Measurements from ENCODE around the gene CRB2.

CRB2 gene

DNA sequence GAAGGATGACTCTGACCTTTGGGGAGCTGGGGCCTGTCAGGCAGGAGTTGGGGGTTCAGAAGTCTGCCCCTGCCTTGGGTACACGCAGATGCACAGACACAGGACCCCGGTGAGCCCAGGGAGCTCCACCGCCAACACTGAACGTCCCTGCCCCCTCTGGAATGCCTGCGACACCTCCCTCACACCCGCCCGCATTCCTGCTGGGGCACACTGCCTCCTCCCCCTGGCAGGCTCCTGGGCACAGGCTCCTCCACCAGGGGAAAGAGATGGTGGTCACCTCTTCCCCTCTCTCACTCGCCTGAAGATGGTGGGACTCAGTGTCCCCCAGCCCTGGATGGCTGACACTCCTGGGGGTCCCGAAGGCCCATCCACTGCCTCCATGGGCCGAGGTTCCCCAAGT is 12.0 kb downstream of the CRB2 start:
- DNase-seq = no peak

DNA sequence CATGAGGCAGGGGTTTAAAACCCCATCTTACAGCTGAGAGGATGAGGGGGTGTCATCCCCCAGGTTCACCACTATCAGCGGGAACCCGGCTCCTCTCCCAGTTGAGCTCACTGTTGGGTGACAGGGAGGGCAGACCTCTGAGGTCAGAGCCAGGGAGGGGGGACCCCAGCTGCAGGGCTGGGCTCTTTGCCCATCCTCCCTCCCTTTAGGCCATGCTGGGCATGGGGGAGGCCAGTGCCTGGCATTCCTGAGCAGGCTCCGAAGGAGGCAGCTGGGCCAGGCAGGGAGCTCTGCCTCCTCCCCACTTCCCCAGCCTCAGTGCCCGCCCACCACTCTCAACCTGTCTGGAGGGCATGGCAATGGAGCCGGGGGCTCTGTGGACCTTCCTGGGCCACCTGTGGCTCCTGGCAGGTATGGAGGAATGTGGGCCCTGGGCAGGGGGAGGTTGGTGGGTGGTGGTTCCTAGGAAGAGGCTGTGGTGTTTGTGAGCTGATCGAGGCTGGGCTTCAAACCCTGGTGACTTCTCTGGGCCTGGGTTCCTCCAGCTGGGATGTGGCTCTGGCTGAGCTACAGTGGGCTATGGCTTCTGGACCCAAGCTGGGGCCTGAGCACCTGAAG is 12.6 kb downstream of the CRB2 start:
- DNase-seq = no peak

GRCh38 chr9:123369296-123369695 is 13.3 kb downstream of the CRB2 start:
- DNase-seq = no peak

DNA sequence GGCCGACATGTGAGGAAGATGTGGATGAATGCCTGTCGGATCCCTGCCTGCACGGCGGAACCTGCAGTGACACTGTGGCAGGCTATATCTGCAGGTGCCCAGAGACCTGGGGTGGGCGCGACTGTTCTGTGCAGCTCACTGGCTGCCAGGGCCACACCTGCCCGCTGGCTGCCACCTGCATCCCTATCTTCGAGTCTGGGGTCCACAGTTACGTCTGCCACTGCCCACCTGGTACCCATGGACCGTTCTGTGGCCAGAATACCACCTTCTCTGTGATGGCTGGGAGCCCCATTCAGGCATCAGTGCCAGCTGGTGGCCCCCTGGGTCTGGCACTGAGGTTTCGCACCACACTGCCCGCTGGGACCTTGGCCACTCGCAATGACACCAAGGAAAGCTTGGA is 14.1 kb downstream of the CRB2 start:
- DNase-seq = no peak

- no peak for DNase-seq
These were observed 14.7 kb downstream of the CRB2 start for GRCh38 chr9:123370526-123371227.

DNA sequence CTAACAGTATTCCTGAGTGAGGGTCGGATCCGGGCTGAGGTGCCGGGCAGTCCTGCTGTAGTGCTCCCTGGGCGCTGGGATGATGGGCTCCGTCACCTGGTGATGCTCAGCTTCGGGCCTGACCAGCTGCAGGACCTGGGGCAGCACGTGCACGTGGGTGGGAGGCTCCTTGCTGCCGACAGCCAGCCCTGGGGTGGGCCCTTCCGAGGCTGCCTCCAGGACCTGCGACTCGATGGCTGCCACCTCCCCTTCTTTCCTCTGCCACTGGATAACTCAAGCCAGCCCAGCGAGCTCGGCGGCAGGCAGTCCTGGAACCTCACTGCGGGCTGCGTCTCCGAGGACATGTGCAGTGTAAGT is 15.2 kb downstream of the CRB2 start:
- DNase-seq = no peak

GRCh38 chr9:123371805-123372590 is 16.0 kb downstream of the CRB2 start:
- no peak for DNase-seq

GRCh38 chr9:123372766-123373446 is 16.9 kb downstream of the CRB2 start:
- no peak for DNase-seq

DNA sequence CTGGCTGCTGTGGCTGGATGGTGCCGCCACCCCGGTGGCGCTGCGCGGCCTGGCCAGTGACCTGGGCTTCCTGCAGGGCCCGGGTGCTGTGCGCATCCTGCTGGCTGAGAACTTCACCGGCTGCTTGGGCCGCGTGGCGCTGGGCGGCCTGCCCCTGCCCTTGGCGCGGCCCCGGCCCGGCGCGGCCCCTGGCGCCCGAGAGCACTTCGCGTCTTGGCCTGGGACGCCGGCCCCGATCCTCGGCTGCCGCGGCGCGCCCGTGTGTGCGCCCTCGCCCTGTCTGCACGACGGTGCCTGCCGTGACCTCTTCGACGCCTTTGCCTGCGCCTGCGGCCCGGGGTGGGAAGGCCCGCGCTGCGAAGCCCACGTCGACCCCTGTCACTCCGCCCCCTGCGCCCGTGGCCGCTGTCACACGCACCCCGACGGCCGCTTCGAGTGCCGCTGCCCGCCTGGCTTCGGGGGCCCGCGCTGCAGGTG is 17.5 kb downstream of the CRB2 start:
- no peak for DNase-seq

DNA sequence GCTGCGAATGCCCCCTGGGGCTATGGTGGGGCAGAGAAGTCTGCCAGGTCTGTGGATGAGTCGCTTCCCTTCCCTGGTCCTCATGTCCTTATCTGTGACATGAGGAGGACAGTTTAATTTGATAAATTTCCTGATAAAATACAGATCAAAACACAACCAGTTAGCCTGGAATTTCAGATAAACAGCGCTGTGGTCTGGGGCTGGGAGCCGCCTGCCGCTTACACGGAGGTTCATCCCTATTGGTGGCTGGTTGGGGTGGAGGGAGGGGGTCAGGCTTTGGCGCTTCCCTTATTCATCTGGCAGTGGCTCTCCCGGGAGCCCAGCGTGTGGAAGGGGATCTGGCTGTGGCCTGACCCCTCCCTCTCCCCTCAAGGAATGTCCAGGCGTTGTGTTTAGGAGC is 17.9 kb downstream of the CRB2 start:
- DNase-seq = no peak

- no peak for DNase-seq
These were observed 19.6 kb downstream of the CRB2 start for GRCh38 chr9:123375469-123376132.

DNA sequence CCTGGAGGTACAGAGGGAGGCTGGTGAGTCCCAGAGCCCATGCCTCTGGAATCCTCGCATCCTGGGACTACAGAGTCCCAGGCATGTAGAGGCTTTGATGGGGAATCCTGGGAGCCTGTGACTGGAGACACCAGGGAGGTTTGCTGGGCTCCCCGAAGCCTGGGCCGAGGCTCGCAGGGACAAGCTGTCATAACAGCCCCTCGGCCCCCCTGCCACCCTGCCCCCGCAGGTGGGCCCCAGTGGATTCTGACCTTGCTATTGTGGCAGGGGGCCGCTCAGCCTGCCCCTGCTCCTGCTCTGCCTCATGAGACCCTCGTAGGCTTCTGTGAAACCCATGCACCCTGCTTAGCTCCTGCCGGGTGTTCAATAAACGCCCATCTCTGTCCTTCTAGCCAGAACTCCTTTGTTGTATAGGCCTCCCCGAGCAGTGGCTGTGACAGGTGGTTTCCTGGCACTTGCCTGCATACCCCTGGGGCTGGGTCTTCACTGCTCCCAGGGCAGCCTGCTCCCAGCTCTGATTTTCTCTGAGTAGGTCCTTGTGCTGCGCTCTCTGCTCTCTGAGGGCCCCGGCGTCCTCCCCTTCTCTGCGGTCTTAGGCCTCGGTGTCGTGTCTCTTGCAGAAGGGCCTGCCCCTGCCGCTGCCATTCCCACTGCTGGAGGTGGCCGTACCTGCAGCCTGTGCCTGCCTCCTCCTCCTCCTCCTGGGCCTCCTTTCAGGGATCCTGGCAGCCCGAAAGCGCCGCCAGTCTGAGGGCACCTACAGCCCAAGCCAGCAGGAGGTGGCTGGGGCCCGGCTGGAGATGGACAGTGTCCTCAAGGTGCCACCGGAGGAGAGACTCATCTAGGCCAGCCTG is 20.4 kb downstream of the CRB2 start:
- no peak for DNase-seq

DNA sequence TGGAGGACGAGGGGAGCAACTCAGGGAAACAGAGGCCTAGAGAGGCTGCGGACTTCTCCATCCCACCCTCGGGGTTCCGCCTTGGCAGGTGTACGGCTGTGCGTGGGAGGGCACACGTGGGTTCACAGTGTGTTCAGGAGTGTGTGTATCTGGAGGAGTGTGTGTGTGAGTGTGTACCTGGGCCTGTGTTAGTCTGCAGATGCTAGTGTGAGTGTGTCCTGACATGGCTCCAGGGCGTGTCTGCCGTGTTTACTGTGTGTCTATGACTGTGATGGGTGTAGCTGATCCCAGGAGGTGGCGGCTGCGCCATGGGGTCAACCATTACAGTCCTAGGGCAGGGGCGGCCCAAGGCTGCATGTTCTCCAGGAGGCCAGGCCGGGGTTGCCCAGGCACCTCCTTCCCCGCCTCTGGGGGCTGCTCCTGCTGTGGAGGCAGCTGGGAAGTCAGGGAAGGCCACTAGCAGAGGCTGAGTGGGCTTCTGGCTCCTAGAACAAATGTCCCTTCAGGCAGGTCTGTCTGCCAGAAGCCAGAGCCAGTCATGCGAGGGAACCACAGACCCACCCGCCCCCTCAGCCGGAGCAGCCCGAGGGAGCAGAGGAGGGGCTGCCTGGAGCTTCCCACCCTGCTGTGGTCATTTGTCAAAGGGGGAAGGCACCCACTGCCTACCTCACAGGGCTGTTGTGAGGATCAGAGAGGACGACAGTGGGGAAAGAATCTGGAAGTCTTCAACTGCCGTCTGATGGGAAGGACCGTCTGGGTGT is 21.4 kb downstream of the CRB2 start:
- no peak for DNase-seq

DNA sequence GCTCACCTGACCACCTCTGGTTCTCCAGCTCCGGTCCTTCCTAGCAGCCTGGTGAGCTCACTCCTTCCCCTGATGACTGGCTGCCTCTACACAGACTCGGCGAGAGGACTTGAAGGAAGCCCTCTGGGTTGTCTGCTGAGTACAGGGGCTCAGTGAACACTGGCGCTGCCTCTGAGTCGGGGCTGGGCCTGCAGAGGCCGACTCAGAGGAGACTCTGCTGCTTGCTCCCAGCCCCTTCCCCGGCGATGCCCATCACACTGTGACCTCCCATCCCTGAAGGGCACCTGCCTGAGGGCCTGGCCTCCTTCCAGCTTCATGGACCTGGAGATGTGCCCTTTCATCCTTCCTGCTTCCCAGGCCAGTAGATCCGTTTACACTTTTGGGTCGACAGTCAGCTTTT is 22.0 kb downstream of the CRB2 start:
- no peak for DNase-seq

- no peak for DNase-seq
These were observed 23.1 kb downstream of the CRB2 start for GRCh38 chr9:123378956-123379660.

DNA sequence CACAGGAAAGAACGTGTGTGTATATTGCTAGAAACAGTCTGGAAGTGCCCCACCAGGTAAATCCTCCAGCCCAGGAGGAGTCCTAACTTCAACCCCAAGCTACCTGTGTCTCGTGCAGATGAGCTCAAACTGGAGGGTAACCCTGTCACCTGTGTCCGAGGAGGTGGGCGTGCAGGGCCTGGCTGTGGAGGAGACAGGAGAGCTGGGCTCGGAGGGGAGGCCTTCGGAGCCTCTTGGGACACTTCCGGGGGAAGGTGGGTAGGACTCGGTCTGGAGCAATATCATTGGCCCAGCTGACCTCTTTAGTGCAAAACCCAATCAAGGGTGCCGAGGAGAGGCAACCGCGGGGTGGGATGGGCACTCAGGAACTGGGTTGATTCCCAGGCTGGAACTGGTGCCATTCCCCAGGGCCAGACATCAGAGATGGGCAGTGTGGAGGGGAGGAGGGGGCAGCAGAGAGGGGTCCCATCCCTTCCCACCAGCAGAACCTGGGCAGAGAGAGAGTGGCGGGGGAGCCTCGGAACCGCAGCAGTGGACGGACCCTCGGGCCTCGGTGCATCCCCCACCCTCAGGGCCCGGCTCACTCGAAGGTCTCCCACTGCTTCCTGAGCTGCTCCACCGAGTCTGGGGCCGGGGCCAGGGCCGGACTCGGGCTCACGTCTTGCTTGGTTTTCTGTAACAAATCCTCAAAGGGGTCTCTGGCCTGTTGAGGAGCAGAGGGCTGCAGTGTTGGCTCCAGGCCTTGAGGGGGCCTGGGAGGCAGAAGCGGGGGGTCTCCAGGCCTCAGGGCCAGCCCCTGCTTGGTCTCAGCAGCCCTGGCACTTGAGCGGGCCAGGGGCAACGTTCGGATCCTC is 25.1 kb downstream of the CRB2 start:
- no peak for DNase-seq

GRCh38 chr9:123382653-123383511 is 26.9 kb downstream of the CRB2 start:
- DNase-seq = no peak

- DNase-seq = no peak
These were observed 27.6 kb downstream of the CRB2 start for GRCh38 chr9:123383512-123384170.
